Prostate gland (tissue), 2 donors: ENCODE data around the gene TMEM240. TPM values are rescaled to one million over a fixed set of nuclear protein-coding genes. Genes with fewer than 3 reads are reported as not detected.
"Not testable (repeated sequence)": the region's sequence is repeated elsewhere in the genome, so short reads cannot be mapped to it uniquely, and the experiment has no call there.

ENCODE experiments used
- DNase-seq: peaks from one replicate; pipeline ENCODE4 v3.0.0-alpha.2; 2019; ENCODE audit warnings: low spot score
- H3K27ac ChIP-seq, 2 donors: fragments of 200-600 bp; sonication (generic); 2 replicates each; pipeline ENCODE4 v1.5.1; 2017 to 2019
- H3K27me3 ChIP-seq: fragments of 200-600 bp; sonication (generic); replicated peaks from 2 replicates; pipeline ENCODE4 v1.5.1; 2019; ENCODE audit not compliant: insufficient read depth
- H3K36me3 ChIP-seq, 2 donors: fragments of 200-600 bp; sonication (generic); 1 replicate in 1 of 2; 2 replicates in 1 of 2; pipeline versions ENCODE4 v1.5.1 to v1.8.1; 2017 to 2019
- H3K4me1 ChIP-seq: fragments of 200-600 bp; sonication (generic); replicated peaks from 2 replicates; pipeline ENCODE4 v1.5.1; 2019
- H3K4me3 ChIP-seq, 2 donors: fragments of 200-600 bp; sonication (generic); 2 replicates each; pipeline ENCODE4 v1.5.1; 2017 to 2019
- H3K9me3 ChIP-seq: fragments of 200-600 bp; sonication (generic); 2 replicates; pipeline ENCODE4 v1.5.1; 2017
- CTCF ChIP-seq, 4 experiments: fragments of 200-600 bp in 2 of 4; fragments of 450-650 bp in 2 of 4; sonication (generic) in 2 of 4; IDR thresholded peaks; 1 replicate in 3 of 4; 2 replicates in 1 of 4; pipeline ENCODE4 v1.5.1; 2016 to 2019; ENCODE audit warnings: antibody characterized with exemption in 4 of 4, mild to moderate bottlenecking in 2 of 4, moderate library complexity in 2 of 4
- POLR2A ChIP-seq: fragments of 450-650 bp; IDR thresholded peaks from one replicate; pipeline ENCODE4 v1.6.1; 2016; ENCODE audit warnings: antibody characterized with exemption, mild to moderate bottlenecking
- POLR2AphosphoS5 ChIP-seq: sonication (generic); formaldehyde crosslinking; IDR thresholded peaks from one replicate; pipeline ENCODE4 v1.6.1; 2017; ENCODE audit warnings: antibody characterized with exemption
- WGBS: methylation state at CpG from one replicate; pipeline ENCODE4 v1.1.5; 2018; 5-methylcytosine and 5-hydroxymethylcytosine counted together
- intact Hi-C: fragments of 100-400 bp; cut with DNase I; formaldehyde crosslinking; loops from one replicate; pipeline ENCODE4 v1.14.2; 2022
- total RNA-seq, 2 donors: library from RNA; depleted of rRNA; stranded (reverse); fragments of >200 nt; gene quantifications; one replicate each; pipeline ENCODE4 v1.1.0, GENCODE V29; 2016

The TMEM240 gene
- total RNA-seq, 2 donors from 2014 or later: 4.5 to 6.8 TPM

GRCh38 chr1:1510912-1511532, 29.4 kb downstream of the TMEM240 start:
- 13% methylated on average over 17 of the region's 17 CpGs for WGBS
- intact Hi-C loops: no loop called here
- Histone ChIP-seq H3K36me3 (no peaks in the 10 kb centered on the region), H3K27ac (peak overlapping the region; percentile 88 to 90), H3K27me3 (no peaks in the 10 kb centered on the region), H3K4me1 (peaks cover 3% of the 10 kb centered on the region), H3K9me3 (no peaks in the 10 kb centered on the region), H3K4me3 (peak overlapping the region; percentile 71 to 91)
- DNase-seq: no peak
- TF ChIP-seq POLR2AphosphoS5 (no peak), POLR2A (no peak), CTCF (IDR thresholded peaks at IDR 0.05) (no peak)

- H3K27ac ChIP-seq, H3K9me3 ChIP-seq, DNase-seq, H3K27me3 ChIP-seq, H3K4me3 ChIP-seq, H3K36me3 ChIP-seq, H3K4me1 ChIP-seq, intact Hi-C loops: not testable (repeated sequence)
- WGBS: 92% methylated on average over 18 of the region's 21 CpGs
These were observed 31.0 kb downstream of the TMEM240 start for GRCh38 chr1:1509465-1509850.

GRCh38 chr1:1508775-1509464, 31.5 kb downstream of the TMEM240 start:
- intact Hi-C loops, H3K9me3 ChIP-seq, H3K27ac ChIP-seq, DNase-seq, H3K36me3 ChIP-seq, H3K4me1 ChIP-seq, H3K27me3 ChIP-seq, H3K4me3 ChIP-seq: not testable (repeated sequence)
- 91% methylated on average over 25 of the region's 34 CpGs for WGBS

- Histone ChIP-seq H3K4me1 (peaks cover 3% of the 10 kb centered on the region), H3K4me3 (no peak overlapping the region), H3K27ac (no peak overlapping the region), H3K27me3 (no peaks in the 10 kb centered on the region), H3K9me3 (no peaks in the 10 kb centered on the region), H3K36me3 (no peaks in the 10 kb centered on the region)
- TF ChIP-seq POLR2AphosphoS5: no peak
- no peak for TF ChIP-seq CTCF (IDR thresholded peaks at IDR 0.05)
- no peak for TF ChIP-seq POLR2A
- DNase-seq: no peak
- intact Hi-C loops: no loop called here
- 95% methylated on average over 4 of the region's 4 CpGs for WGBS
These were observed 33.1 kb downstream of the TMEM240 start for GRCh38 chr1:1507305-1507704.

- peak overlapping the region; percentile 78 to 81 for H3K27ac ChIP-seq
- H3K9me3 ChIP-seq, H3K27me3 ChIP-seq, H3K36me3 ChIP-seq, intact Hi-C loops, DNase-seq, H3K4me1 ChIP-seq, H3K4me3 ChIP-seq: not testable (repeated sequence)
- WGBS: 43% methylated on average over 5 of the region's 5 CpGs
These were observed 34.6 kb downstream of the TMEM240 start for GRCh38 chr1:1505801-1506200.

GRCh38 chr1:1505366-1505798, 35.0 kb downstream of the TMEM240 start:
- intact Hi-C loops, H3K27me3 ChIP-seq, H3K9me3 ChIP-seq, H3K4me3 ChIP-seq, H3K4me1 ChIP-seq, H3K36me3 ChIP-seq: not testable (repeated sequence)
- H3K27ac ChIP-seq: peak overlapping the region; percentile 78 to 81
- peak in 3 of 4 experiments; percentile 19 to 62 (median 61) for TF ChIP-seq CTCF (IDR thresholded peaks at IDR 0.05)
- 6% methylated on average over 10 of the region's 22 CpGs for WGBS
- peak; percentile 36 for DNase-seq
